GM21528 (cell line): ENCODE data around the gene ACOT2.
"Not testable (repeated sequence)": the region's sequence is repeated elsewhere in the genome, so short reads cannot be mapped to it uniquely, and the experiment has no call there.

Experiments used
- ATAC-seq: cut with Tn5 transposase; IDR thresholded peaks from one replicate; pipeline ENCODE4 v1.9.1; 2021; ENCODE audit warnings: mild to moderate bottlenecking, moderate library complexity; ENCODE audit not compliant: unreplicated experiment, low FRiP score

The ACOT2 gene

GRCh38 chr14:73567358-73567757 lies 1.7 kb upstream of the ACOT2 start:
- no peak for ATAC-seq

GRCh38 chr14:73567951-73568885 lies 795 bp upstream of the ACOT2 start:
- ATAC-seq: no peak

GRCh38 chr14:73568886-73569184 lies 178 bp upstream of the ACOT2 start:
- ATAC-seq: not testable (repeated sequence)

GRCh38 chr14:73570913-73571312 lies 1.9 kb downstream of the ACOT2 start:
- not testable (repeated sequence) for ATAC-seq

- not testable (repeated sequence) for ATAC-seq
Measured at GRCh38 chr14:73573034-73573433, 4.0 kb downstream of the ACOT2 start.

- ATAC-seq: not testable (repeated sequence)
Measured at GRCh38 chr14:73573740-73574139, 4.7 kb downstream of the ACOT2 start.

GRCh38 chr14:73574251-73574650 lies 5.2 kb downstream of the ACOT2 start:
- not testable (repeated sequence) for ATAC-seq

GRCh38 chr14:73576391-73576790 lies 7.4 kb downstream of the ACOT2 start:
- no peak for ATAC-seq

GRCh38 chr14:73577214-73577613 lies 8.2 kb downstream of the ACOT2 start:
- not testable (repeated sequence) for ATAC-seq

- ATAC-seq: not testable (repeated sequence)
Measured at GRCh38 chr14:73582102-73582979, 13.3 kb downstream of the ACOT2 start.

- no peak for ATAC-seq
Measured at GRCh38 chr14:73588695-73589094, 19.7 kb downstream of the ACOT2 start.

- no peak for ATAC-seq
Measured at GRCh38 chr14:73589116-73589515, 20.1 kb downstream of the ACOT2 start.

GRCh38 chr14:73590673-73591004 lies 21.6 kb downstream of the ACOT2 start:
- ATAC-seq: not testable (repeated sequence)

GRCh38 chr14:73591690-73592449 lies 22.9 kb downstream of the ACOT2 start, which contains the start of gene ACOT4:
TSS of gene ACOT4 (plus strand) at chr14:73591873. CDS start at chr14:73591960, 87 bp downstream.
- ATAC-seq: peak; percentile 55

- no peak for ATAC-seq
Measured at GRCh38 chr14:73594491-73594890, 25.5 kb downstream of the ACOT2 start.

- no peak for ATAC-seq
Measured at GRCh38 chr14:73599499-73599898, 30.5 kb downstream of the ACOT2 start.

- ATAC-seq: no peak
Measured at GRCh38 chr14:73602994-73603393, 34.0 kb downstream of the ACOT2 start.

- ATAC-seq: no peak
Measured at GRCh38 chr14:73606271-73606670, 37.3 kb downstream of the ACOT2 start.

GRCh38 chr14:73607241-73607640 lies 38.2 kb downstream of the ACOT2 start:
- ATAC-seq: no peak

GRCh38 chr14:73610687-73611086 lies 41.7 kb downstream of the ACOT2 start:
- no peak for ATAC-seq
